Lung (tissue), 12 donors: ENCODE measurements around the gene SHB. TPM values are rescaled to one million over a fixed set of nuclear protein-coding genes. Genes with fewer than 3 reads are reported as not detected.

Experiments
- ATAC-seq: fragments of 200-7000 bp; cut with Tn5 transposase; one replicate; pipeline ENCODE4 v1.9.1; 2020; ENCODE audit warnings: moderate number of reproducible peaks; ENCODE audit not compliant: insufficient read depth, low FRiP score
- DNase-seq, 3 donors: peaks; one replicate each; pipeline ENCODE4 v3.0.0-alpha.2; 2013 to 2017
- H3K27ac ChIP-seq, 2 donors: one replicate each; pipeline ENCODE4 v1.5.1; 2013; ENCODE audit warnings: mild to moderate bottlenecking in 2 of 2, moderate library complexity in 2 of 2, control low read depth in 1 of 2, inconsistent platforms in 1 of 2, low read depth in 1 of 2, low read length in 1 of 2
- H3K27me3 ChIP-seq, 3 donors: one replicate each; pipeline ENCODE4 v1.5.1; 2013; ENCODE audit warnings: low read length in 2 of 3; ENCODE audit not compliant: control insufficient read depth in 3 of 3, insufficient read depth in 3 of 3
- H3K36me3 ChIP-seq, 4 donors: one replicate each; pipeline ENCODE4 v1.5.1; 2013; ENCODE audit warnings: low read length in 4 of 4, mild to moderate bottlenecking in 1 of 4, moderate library complexity in 1 of 4; ENCODE audit not compliant: control insufficient read depth in 4 of 4, insufficient read depth in 4 of 4
- H3K4me1 ChIP-seq, 5 donors: one replicate each; pipeline ENCODE4 v1.5.1; 2013; ENCODE audit warnings: low read length in 5 of 5, mild to moderate bottlenecking in 2 of 5, moderate library complexity in 1 of 5; ENCODE audit not compliant: control insufficient read depth in 5 of 5, insufficient read depth in 5 of 5
- H3K4me3 ChIP-seq: one replicate; pipeline ENCODE4 v1.5.1; 2013; ENCODE audit warnings: mild to moderate bottlenecking, control low read depth, moderate library complexity
- H3K9ac ChIP-seq, 2 donors: one replicate each; pipeline ENCODE4 v1.5.1; 2013; ENCODE audit warnings: low read length in 2 of 2, control low read depth in 1 of 2; ENCODE audit not compliant: insufficient read depth in 1 of 2
- H3K9me3 ChIP-seq, 4 donors: one replicate each; pipeline ENCODE4 v1.5.1; 2013; ENCODE audit warnings: low read length in 3 of 4, mild to moderate bottlenecking in 1 of 4, moderate library complexity in 1 of 4; ENCODE audit not compliant: control insufficient read depth in 4 of 4, insufficient read depth in 3 of 4
- WGBS, 2 donors: extraction: QIAGEN DNeasy Blood & Tissue Kit; methylation state at CpG; one replicate each; pipeline ENCODE4 v1.1.7; 2013; 5-methylcytosine and 5-hydroxymethylcytosine counted together
- polyA plus RNA-seq, 2 donors: library from polyadenylated mRNA; stranded (reverse); fragments of 200-250 nt; gene quantifications; one replicate each; pipeline ENCODE4 v1.2.1, GENCODE V29; 2013
- total RNA-seq, 2 donors: library from RNA; depleted of rRNA in 1 of 2; stranded (reverse); fragments of >200 nt in 1 of 2; gene quantifications; one replicate each; pipeline ENCODE4 v1.2.1, GENCODE V29; 2014 to 2021
- TF ChIP-seq, protein P1 (sequence below): IDR thresholded peaks from 2 replicates; pipeline ENCODE4 v1.5.1; 2012; ENCODE audit warnings: mild to moderate bottlenecking; ENCODE audit errors: control extremely low read depth, extremely low read depth
- donor health status: control.
- donor health status: control.
- donor health status: Bipolar disorder and iron deficiency.
- donor health status: healthy.
- donor health status: DM: yes; HTN: yes; CAD: no.

The SHB gene
- total and polyA plus RNA-seq, 4 donors = 10.8 to 32.3 (median 14.4) TPM

GRCh38 chr9:37964740-37965081 is 104.3 kb downstream of the SHB start:
- WGBS, 2 donors = 77 to 89% methylated on average over 5 of the region's 5 CpGs
- H3K36me3 ChIP-seq = peaks cover 0 to 2% (median 0%) of the 10 kb centered on the region in 4 donors
- H3K27ac ChIP-seq = peak overlapping the region in 1 of 2 donors; percentile 88
- TF ChIP-seq, protein P1, sequence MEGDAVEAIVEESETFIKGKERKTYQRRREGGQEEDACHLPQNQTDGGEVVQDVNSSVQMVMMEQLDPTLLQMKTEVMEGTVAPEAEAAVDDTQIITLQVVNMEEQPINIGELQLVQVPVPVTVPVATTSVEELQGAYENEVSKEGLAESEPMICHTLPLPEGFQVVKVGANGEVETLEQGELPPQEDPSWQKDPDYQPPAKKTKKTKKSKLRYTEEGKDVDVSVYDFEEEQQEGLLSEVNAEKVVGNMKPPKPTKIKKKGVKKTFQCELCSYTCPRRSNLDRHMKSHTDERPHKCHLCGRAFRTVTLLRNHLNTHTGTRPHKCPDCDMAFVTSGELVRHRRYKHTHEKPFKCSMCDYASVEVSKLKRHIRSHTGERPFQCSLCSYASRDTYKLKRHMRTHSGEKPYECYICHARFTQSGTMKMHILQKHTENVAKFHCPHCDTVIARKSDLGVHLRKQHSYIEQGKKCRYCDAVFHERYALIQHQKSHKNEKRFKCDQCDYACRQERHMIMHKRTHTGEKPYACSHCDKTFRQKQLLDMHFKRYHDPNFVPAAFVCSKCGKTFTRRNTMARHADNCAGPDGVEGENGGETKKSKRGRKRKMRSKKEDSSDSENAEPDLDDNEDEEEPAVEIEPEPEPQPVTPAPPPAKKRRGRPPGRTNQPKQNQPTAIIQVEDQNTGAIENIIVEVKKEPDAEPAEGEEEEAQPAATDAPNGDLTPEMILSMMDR = no peak
- H3K4me3 ChIP-seq = no peak overlapping the region
- H3K27me3 ChIP-seq = no peaks in the 10 kb centered on the region
- H3K9me3 ChIP-seq = no peaks in the 10 kb centered on the region
- DNase-seq (no peak), ATAC-seq (no peak)
- H3K4me1 ChIP-seq = peaks cover 8 to 35% (median 18%) of the 10 kb centered on the region in 5 donors
- no peak overlapping the region for H3K9ac ChIP-seq

DNA sequence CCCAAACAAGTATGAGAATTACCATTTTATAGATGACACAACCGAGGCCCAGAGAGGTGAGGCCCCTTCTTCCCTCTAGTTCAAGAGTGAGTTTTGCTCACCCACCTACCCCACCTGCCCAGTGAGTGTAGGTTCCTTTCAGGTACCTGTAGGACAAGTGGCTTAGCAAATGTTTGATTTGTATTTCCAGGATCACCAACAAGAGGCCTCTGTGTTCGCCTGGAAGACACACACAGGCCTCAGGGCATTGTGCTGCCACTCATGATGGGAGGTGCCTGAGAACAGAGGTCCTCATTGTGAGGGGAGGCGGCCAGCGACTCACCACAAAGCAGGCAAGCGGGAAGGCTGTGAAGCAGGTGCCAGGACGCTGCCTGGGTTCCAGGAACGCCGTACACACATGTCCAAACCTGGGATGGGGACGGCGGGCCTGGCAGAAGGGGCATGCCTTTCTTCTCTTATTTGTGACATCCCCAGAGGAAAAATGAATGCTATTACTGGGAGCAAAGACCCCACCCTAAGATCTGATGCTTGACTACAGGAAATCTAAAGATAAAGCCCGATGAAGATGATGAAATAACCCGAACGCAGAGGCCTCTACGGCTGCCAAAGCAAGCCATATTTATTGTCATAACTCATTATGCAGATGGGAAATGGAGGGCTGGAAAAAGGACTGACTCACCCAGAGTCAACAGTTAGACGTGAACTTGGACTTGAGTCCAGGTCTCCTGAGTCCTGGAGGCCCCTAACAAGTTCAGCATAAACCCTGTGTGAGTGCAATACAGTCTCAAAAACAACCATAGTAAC is 104.9 kb downstream of the SHB start:
- Histone ChIP-seq H3K27me3 (no peaks in the 10 kb centered on the region), H3K4me3 (no peak overlapping the region), H3K4me1 (peaks cover 6 to 30% (median 18%) of the 10 kb centered on the region in 5 donors), H3K9ac (no peak overlapping the region), H3K27ac (peak overlapping the region in 1 of 2 donors; percentile 88), H3K36me3 (peaks cover 0 to 2% (median 0%) of the 10 kb centered on the region in 4 donors), H3K9me3 (no peaks in the 10 kb centered on the region)
- ATAC-seq (peak; percentile 78), DNase-seq (peak; percentile 69 to 88 (median 82))
- TF ChIP-seq, protein P1 = no peak
- 50 to 62% methylated on average over 15 of the region's 15 CpGs for WGBS, 2 donors

GRCh38 chr9:37961351-37961750 is 107.7 kb downstream of the SHB start:
- H3K9ac ChIP-seq = no peak overlapping the region
- TF ChIP-seq, protein P1 = no peak
- H3K4me1 ChIP-seq = peaks cover 0 to 26% (median 18%) of the 10 kb centered on the region in 5 donors
- WGBS, 2 donors = 57 to 74% methylated on average over 3 of the region's 3 CpGs
- no peaks in the 10 kb centered on the region for H3K27me3 ChIP-seq
- H3K9me3 ChIP-seq = no peaks in the 10 kb centered on the region
- H3K36me3 ChIP-seq = no peaks in the 10 kb centered on the region
- ATAC-seq (no peak), DNase-seq (no peak)
- H3K4me3 ChIP-seq = no peak overlapping the region
- H3K27ac ChIP-seq = no peak overlapping the region
